ENCODE results near the gene AFAP1L2.

The AFAP1L2 gene

GRCh38 chr10:114295393-114295792, 108.9 kb downstream of the AFAP1L2 start:
- Histone ChIP-seq H3K4me3 (ENCODE audit: insufficient read depth, low read depth, low read length, poor library complexity, severe bottlenecking) (no peak overlapping the region), H3K4me1 (ENCODE audit: control insufficient read depth, insufficient read depth, low read length, poor library complexity, severe bottlenecking) (no peaks in the 10 kb centered on the region), H3K36me3 (ENCODE audit: control insufficient read depth, insufficient read depth, low read length) (no peaks in the 10 kb centered on the region), H3K27me3 (replicated peaks; ENCODE audit: control insufficient read depth, insufficient read depth, low read length, poor library complexity, severe bottlenecking) (no peaks in the 10 kb centered on the region), H3K9me3 (ENCODE audit: control insufficient read depth, low read length) (peaks cover 8% of the 10 kb centered on the region), H3K27ac (ENCODE audit: insufficient read depth, low read length, poor library complexity, severe bottlenecking) (no peak overlapping the region)
- DNase-seq = no peak

GRCh38 chr10:114294549-114294948, 109.8 kb downstream of the AFAP1L2 start:
- H3K9me3 ChIP-seq (ENCODE audit: control insufficient read depth, low read length) = peaks cover 8% of the 10 kb centered on the region
- H3K27ac ChIP-seq (ENCODE audit: insufficient read depth, low read length, poor library complexity, severe bottlenecking) = no peak overlapping the region
- no peaks in the 10 kb centered on the region for H3K4me1 ChIP-seq (ENCODE audit: control insufficient read depth, insufficient read depth, low read length, poor library complexity, severe bottlenecking)
- H3K4me3 ChIP-seq (ENCODE audit: insufficient read depth, low read depth, low read length, poor library complexity, severe bottlenecking) = no peak overlapping the region
- no peaks in the 10 kb centered on the region for H3K36me3 ChIP-seq (ENCODE audit: control insufficient read depth, insufficient read depth, low read length)
- H3K27me3 ChIP-seq (replicated peaks; ENCODE audit: control insufficient read depth, insufficient read depth, low read length, poor library complexity, severe bottlenecking) = no peaks in the 10 kb centered on the region
- DNase-seq = no peak

GRCh38 chr10:114293075-114293474, 111.2 kb downstream of the AFAP1L2 start:
- no peaks in the 10 kb centered on the region for H3K36me3 ChIP-seq (ENCODE audit: control insufficient read depth, insufficient read depth, low read length)
- no peaks in the 10 kb centered on the region for H3K27me3 ChIP-seq (replicated peaks; ENCODE audit: control insufficient read depth, insufficient read depth, low read length, poor library complexity, severe bottlenecking)
- DNase-seq = no peak
- H3K4me3 ChIP-seq (ENCODE audit: insufficient read depth, low read depth, low read length, poor library complexity, severe bottlenecking) = no peak overlapping the region
- no peak overlapping the region for H3K27ac ChIP-seq (ENCODE audit: insufficient read depth, low read length, poor library complexity, severe bottlenecking)
- no peaks in the 10 kb centered on the region for H3K4me1 ChIP-seq (ENCODE audit: control insufficient read depth, insufficient read depth, low read length, poor library complexity, severe bottlenecking)
- peaks cover 8% of the 10 kb centered on the region for H3K9me3 ChIP-seq (ENCODE audit: control insufficient read depth, low read length)

GRCh38 chr10:114291516-114291915, 112.8 kb downstream of the AFAP1L2 start:
- Histone ChIP-seq H3K36me3 (ENCODE audit: control insufficient read depth, insufficient read depth, low read length) (no peaks in the 10 kb centered on the region), H3K27ac (ENCODE audit: insufficient read depth, low read length, poor library complexity, severe bottlenecking) (no peak overlapping the region), H3K4me1 (ENCODE audit: control insufficient read depth, insufficient read depth, low read length, poor library complexity, severe bottlenecking) (no peaks in the 10 kb centered on the region), H3K9me3 (ENCODE audit: control insufficient read depth, low read length) (peaks cover 8% of the 10 kb centered on the region), H3K27me3 (replicated peaks; ENCODE audit: control insufficient read depth, insufficient read depth, low read length, poor library complexity, severe bottlenecking) (no peaks in the 10 kb centered on the region), H3K4me3 (ENCODE audit: insufficient read depth, low read depth, low read length, poor library complexity, severe bottlenecking) (no peak overlapping the region)
- DNase-seq = no peak

GRCh38 chr10:114291076-114291475, 113.2 kb downstream of the AFAP1L2 start:
- Histone ChIP-seq H3K27ac (ENCODE audit: insufficient read depth, low read length, poor library complexity, severe bottlenecking) (no peak overlapping the region), H3K4me1 (ENCODE audit: control insufficient read depth, insufficient read depth, low read length, poor library complexity, severe bottlenecking) (no peaks in the 10 kb centered on the region), H3K9me3 (ENCODE audit: control insufficient read depth, low read length) (peaks cover 8% of the 10 kb centered on the region), H3K27me3 (replicated peaks; ENCODE audit: control insufficient read depth, insufficient read depth, low read length, poor library complexity, severe bottlenecking) (no peaks in the 10 kb centered on the region), H3K4me3 (ENCODE audit: insufficient read depth, low read depth, low read length, poor library complexity, severe bottlenecking) (no peak overlapping the region), H3K36me3 (ENCODE audit: control insufficient read depth, insufficient read depth, low read length) (no peaks in the 10 kb centered on the region)
- DNase-seq = no peak

GRCh38 chr10:114290038-114290437, 114.3 kb downstream of the AFAP1L2 start:
- H3K36me3 ChIP-seq (ENCODE audit: control insufficient read depth, insufficient read depth, low read length) = no peaks in the 10 kb centered on the region
- H3K9me3 ChIP-seq (ENCODE audit: control insufficient read depth, low read length) = no peaks in the 10 kb centered on the region
- DNase-seq = no peak
- H3K27ac ChIP-seq (ENCODE audit: insufficient read depth, low read length, poor library complexity, severe bottlenecking) = no peak overlapping the region
- H3K27me3 ChIP-seq (replicated peaks; ENCODE audit: control insufficient read depth, insufficient read depth, low read length, poor library complexity, severe bottlenecking) = no peaks in the 10 kb centered on the region
- H3K4me3 ChIP-seq (ENCODE audit: insufficient read depth, low read depth, low read length, poor library complexity, severe bottlenecking) = no peak overlapping the region
- no peaks in the 10 kb centered on the region for H3K4me1 ChIP-seq (ENCODE audit: control insufficient read depth, insufficient read depth, low read length, poor library complexity, severe bottlenecking)

GRCh38 chr10:114289096-114289436, 115.2 kb downstream of the AFAP1L2 start:
- no peak overlapping the region for H3K4me3 ChIP-seq (ENCODE audit: insufficient read depth, low read depth, low read length, poor library complexity, severe bottlenecking)
- H3K9me3 ChIP-seq (ENCODE audit: control insufficient read depth, low read length) = no peaks in the 10 kb centered on the region
- H3K27ac ChIP-seq (ENCODE audit: insufficient read depth, low read length, poor library complexity, severe bottlenecking) = no peak overlapping the region
- no peaks in the 10 kb centered on the region for H3K27me3 ChIP-seq (replicated peaks; ENCODE audit: control insufficient read depth, insufficient read depth, low read length, poor library complexity, severe bottlenecking)
- DNase-seq = no peak
- H3K4me1 ChIP-seq (ENCODE audit: control insufficient read depth, insufficient read depth, low read length, poor library complexity, severe bottlenecking) = no peaks in the 10 kb centered on the region
- no peaks in the 10 kb centered on the region for H3K36me3 ChIP-seq (ENCODE audit: control insufficient read depth, insufficient read depth, low read length)

GRCh38 chr10:114288424-114289095, 115.7 kb downstream of the AFAP1L2 start:
- Histone ChIP-seq H3K36me3 (ENCODE audit: control insufficient read depth, insufficient read depth, low read length) (no peaks in the 10 kb centered on the region), H3K27me3 (replicated peaks; ENCODE audit: control insufficient read depth, insufficient read depth, low read length, poor library complexity, severe bottlenecking) (no peaks in the 10 kb centered on the region), H3K9me3 (ENCODE audit: control insufficient read depth, low read length) (no peaks in the 10 kb centered on the region), H3K4me3 (ENCODE audit: insufficient read depth, low read depth, low read length, poor library complexity, severe bottlenecking) (no peak overlapping the region), H3K4me1 (ENCODE audit: control insufficient read depth, insufficient read depth, low read length, poor library complexity, severe bottlenecking) (no peaks in the 10 kb centered on the region), H3K27ac (ENCODE audit: insufficient read depth, low read length, poor library complexity, severe bottlenecking) (no peak overlapping the region)
- no peak for DNase-seq

- Histone ChIP-seq H3K4me3 (ENCODE audit: insufficient read depth, low read depth, low read length, poor library complexity, severe bottlenecking) (no peak overlapping the region), H3K27me3 (replicated peaks; ENCODE audit: control insufficient read depth, insufficient read depth, low read length, poor library complexity, severe bottlenecking) (no peaks in the 10 kb centered on the region), H3K36me3 (ENCODE audit: control insufficient read depth, insufficient read depth, low read length) (no peaks in the 10 kb centered on the region), H3K27ac (ENCODE audit: insufficient read depth, low read length, poor library complexity, severe bottlenecking) (no peak overlapping the region), H3K4me1 (ENCODE audit: control insufficient read depth, insufficient read depth, low read length, poor library complexity, severe bottlenecking) (no peaks in the 10 kb centered on the region), H3K9me3 (ENCODE audit: control insufficient read depth, low read length) (no peaks in the 10 kb centered on the region)
- DNase-seq = no peak
These were observed 117.4 kb downstream of the AFAP1L2 start for GRCh38 chr10:114286921-114287320.

GRCh38 chr10:114285961-114286441, 118.3 kb downstream of the AFAP1L2 start:
- no peak for DNase-seq
- H3K36me3 ChIP-seq (ENCODE audit: control insufficient read depth, insufficient read depth, low read length) = no peaks in the 10 kb centered on the region
- H3K4me3 ChIP-seq (ENCODE audit: insufficient read depth, low read depth, low read length, poor library complexity, severe bottlenecking) = no peak overlapping the region
- no peaks in the 10 kb centered on the region for H3K4me1 ChIP-seq (ENCODE audit: control insufficient read depth, insufficient read depth, low read length, poor library complexity, severe bottlenecking)
- H3K27me3 ChIP-seq (replicated peaks; ENCODE audit: control insufficient read depth, insufficient read depth, low read length, poor library complexity, severe bottlenecking) = no peaks in the 10 kb centered on the region
- no peaks in the 10 kb centered on the region for H3K9me3 ChIP-seq (ENCODE audit: control insufficient read depth, low read length)
- H3K27ac ChIP-seq (ENCODE audit: insufficient read depth, low read length, poor library complexity, severe bottlenecking) = no peak overlapping the region
